ENCODE results near the gene PAK6.
A peak's percentile ranks its signal among the peaks of the same experiment; 100 is the strongest.

PAK6 gene

DNA sequence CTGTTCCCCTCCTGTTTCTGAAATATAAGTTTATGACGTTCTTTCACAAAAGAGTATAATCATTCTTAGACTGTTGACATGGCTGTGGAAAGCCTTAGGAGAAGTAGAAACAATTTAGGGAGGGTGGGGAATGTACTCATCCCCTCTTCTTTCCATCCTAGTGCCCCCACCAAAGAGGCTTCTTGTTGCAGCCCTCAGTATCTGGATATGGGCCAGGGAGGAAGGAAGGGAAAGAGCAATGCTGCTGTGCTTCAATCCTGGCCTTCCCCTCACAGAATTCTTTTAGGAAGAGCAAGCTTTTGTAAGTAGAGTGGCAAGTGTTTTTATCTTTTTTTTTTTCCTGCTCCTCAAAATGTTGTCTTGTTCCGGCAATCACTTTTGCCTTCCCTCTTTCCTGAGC is 86.3 kb downstream of the PAK6 start:
- no peak for TF ChIP-seq EZH2phosphoT487 (IDR thresholded peaks at IDR 0.05; ENCODE audit: low read length)
- no peak for TF ChIP-seq CTCF (IDR thresholded peaks at IDR 0.05; ENCODE audit: low read length)
- no peak for TF ChIP-seq EZH2 (optimal IDR thresholded peaks at IDR 0.05; ENCODE audit: low read depth, low read length)
- Histone ChIP-seq H4K20me1 (ENCODE audit: insufficient read depth, low read length) (no peaks in the 10 kb centered on the region), H3K4me3 (ENCODE audit: low read length) (peak overlapping the region; percentile 74), H3K9me2 (replicated peaks; ENCODE audit: insufficient read depth, low read length) (no peaks in the 10 kb centered on the region), H3K27ac (ENCODE audit: low read length) (no peak overlapping the region), H2AFZ (ENCODE audit: low read length) (no peak overlapping the region), H3K4me2 (ENCODE audit: low read depth, low read length) (peak overlapping the region; percentile 79), H3K9ac (ENCODE audit: low read length) (peak overlapping the region; percentile 61; the same call in 1 of the 2 replicates), H3K79me2 (ENCODE audit: low read length) (peaks cover 38% of the 10 kb centered on the region), H3K9me3 (replicated peaks; ENCODE audit: insufficient read depth, low read length) (no peaks in the 10 kb centered on the region), H3K4me1 (ENCODE audit: low read length) (peaks cover 59% of the 10 kb centered on the region), H3K36me3 (replicated peaks; ENCODE audit: insufficient read depth, low read length) (no peaks in the 10 kb centered on the region), H3K27me3 (replicated peaks; ENCODE audit: insufficient read depth, low read length) (no peaks in the 10 kb centered on the region), H3F3A (ENCODE audit: insufficient read depth, low read length) (peaks cover 36% of the 10 kb centered on the region)
- DNase-seq, result no peak

GRCh38 chr15:40325700-40326099 is 86.8 kb downstream of the PAK6 start:
- Histone ChIP-seq H2AFZ (ENCODE audit: low read length) (no peak overlapping the region), H3K9ac (ENCODE audit: low read length) (no peak overlapping the region), H3K27me3 (replicated peaks; ENCODE audit: insufficient read depth, low read length) (no peaks in the 10 kb centered on the region), H3K4me2 (ENCODE audit: low read depth, low read length) (peak overlapping the region; percentile 79), H3K79me2 (ENCODE audit: low read length) (peaks cover 38% of the 10 kb centered on the region), H3K4me3 (ENCODE audit: low read length) (peak overlapping the region; percentile 74; the same call in 1 of the 2 replicates), H4K20me1 (ENCODE audit: insufficient read depth, low read length) (no peaks in the 10 kb centered on the region), H3K36me3 (replicated peaks; ENCODE audit: insufficient read depth, low read length) (no peaks in the 10 kb centered on the region), H3K27ac (ENCODE audit: low read length) (no peak overlapping the region), H3K9me2 (replicated peaks; ENCODE audit: insufficient read depth, low read length) (no peaks in the 10 kb centered on the region), H3F3A (ENCODE audit: insufficient read depth, low read length) (peaks cover 36% of the 10 kb centered on the region), H3K9me3 (replicated peaks; ENCODE audit: insufficient read depth, low read length) (no peaks in the 10 kb centered on the region), H3K4me1 (ENCODE audit: low read length) (peaks cover 61% of the 10 kb centered on the region)
- TF ChIP-seq EZH2phosphoT487 (IDR thresholded peaks at IDR 0.05; ENCODE audit: low read length) (no peak), CTCF (IDR thresholded peaks at IDR 0.05; ENCODE audit: low read length) (no peak), EZH2 (optimal IDR thresholded peaks at IDR 0.05; ENCODE audit: low read depth, low read length) (no peak)
- no peak for DNase-seq
